GM19372 (cell line): ENCODE measurements around the gene LTBP1.
"Not testable (repeated sequence)": the region's sequence is repeated elsewhere in the genome, so short reads cannot be mapped to it uniquely, and the experiment has no call there.

Experiments
- ATAC-seq: cut with Tn5 transposase; IDR thresholded peaks from one replicate; pipeline ENCODE4 v1.9.1; 2021; ENCODE audit warnings: mild to moderate bottlenecking, low read depth, moderate library complexity; ENCODE audit not compliant: unreplicated experiment

Gene LTBP1, protein sequence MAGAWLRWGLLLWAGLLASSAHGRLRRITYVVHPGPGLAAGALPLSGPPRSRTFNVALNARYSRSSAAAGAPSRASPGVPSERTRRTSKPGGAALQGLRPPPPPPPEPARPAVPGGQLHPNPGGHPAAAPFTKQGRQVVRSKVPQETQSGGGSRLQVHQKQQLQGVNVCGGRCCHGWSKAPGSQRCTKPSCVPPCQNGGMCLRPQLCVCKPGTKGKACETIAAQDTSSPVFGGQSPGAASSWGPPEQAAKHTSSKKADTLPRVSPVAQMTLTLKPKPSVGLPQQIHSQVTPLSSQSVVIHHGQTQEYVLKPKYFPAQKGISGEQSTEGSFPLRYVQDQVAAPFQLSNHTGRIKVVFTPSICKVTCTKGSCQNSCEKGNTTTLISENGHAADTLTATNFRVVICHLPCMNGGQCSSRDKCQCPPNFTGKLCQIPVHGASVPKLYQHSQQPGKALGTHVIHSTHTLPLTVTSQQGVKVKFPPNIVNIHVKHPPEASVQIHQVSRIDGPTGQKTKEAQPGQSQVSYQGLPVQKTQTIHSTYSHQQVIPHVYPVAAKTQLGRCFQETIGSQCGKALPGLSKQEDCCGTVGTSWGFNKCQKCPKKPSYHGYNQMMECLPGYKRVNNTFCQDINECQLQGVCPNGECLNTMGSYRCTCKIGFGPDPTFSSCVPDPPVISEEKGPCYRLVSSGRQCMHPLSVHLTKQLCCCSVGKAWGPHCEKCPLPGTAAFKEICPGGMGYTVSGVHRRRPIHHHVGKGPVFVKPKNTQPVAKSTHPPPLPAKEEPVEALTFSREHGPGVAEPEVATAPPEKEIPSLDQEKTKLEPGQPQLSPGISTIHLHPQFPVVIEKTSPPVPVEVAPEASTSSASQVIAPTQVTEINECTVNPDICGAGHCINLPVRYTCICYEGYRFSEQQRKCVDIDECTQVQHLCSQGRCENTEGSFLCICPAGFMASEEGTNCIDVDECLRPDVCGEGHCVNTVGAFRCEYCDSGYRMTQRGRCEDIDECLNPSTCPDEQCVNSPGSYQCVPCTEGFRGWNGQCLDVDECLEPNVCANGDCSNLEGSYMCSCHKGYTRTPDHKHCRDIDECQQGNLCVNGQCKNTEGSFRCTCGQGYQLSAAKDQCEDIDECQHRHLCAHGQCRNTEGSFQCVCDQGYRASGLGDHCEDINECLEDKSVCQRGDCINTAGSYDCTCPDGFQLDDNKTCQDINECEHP (N-terminal part only)

DNA sequence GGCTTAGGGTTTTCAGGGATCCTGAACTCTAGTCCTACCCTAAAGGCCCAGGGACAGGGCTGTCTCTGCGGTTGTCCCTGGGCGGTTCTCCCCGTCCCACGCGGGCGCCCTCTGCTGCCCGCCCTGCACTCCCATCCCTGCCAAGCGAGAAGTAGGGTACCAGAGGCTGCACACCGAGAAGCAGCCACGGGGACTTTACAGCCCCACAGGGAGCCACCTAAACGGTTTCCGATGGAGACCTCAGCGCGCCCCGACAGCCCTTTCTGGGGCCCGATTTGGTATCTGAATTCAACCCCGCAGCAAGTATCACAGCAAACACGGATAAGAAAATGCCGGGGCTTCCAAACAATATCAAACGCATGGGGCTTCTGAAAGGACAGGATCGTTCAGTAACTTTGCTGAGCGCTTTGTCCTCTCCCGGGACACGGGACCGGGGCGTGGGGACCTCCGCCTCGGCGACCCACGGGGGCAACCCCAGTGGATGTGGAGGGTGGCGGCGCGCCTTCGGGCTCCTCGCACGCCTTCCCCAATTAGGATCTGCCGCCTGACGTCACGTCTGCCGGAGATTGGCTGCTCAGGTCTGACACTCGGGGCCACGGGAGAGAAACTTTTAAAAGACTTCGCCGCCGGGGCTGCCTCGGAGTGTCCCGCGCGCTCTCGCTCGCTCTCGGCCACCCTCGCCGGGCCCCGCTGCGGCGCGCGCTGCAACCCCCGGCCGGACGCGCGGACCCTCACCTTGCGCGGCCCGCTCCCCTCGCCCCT lies at the start of gene LTBP1:
Gene LTBP1 (plus strand): TSS at position 640 of the 762 bp plus-strand sequence. CDS start 372 bp downstream, outside the sequence.
- peak; percentile 60 for ATAC-seq

DNA sequence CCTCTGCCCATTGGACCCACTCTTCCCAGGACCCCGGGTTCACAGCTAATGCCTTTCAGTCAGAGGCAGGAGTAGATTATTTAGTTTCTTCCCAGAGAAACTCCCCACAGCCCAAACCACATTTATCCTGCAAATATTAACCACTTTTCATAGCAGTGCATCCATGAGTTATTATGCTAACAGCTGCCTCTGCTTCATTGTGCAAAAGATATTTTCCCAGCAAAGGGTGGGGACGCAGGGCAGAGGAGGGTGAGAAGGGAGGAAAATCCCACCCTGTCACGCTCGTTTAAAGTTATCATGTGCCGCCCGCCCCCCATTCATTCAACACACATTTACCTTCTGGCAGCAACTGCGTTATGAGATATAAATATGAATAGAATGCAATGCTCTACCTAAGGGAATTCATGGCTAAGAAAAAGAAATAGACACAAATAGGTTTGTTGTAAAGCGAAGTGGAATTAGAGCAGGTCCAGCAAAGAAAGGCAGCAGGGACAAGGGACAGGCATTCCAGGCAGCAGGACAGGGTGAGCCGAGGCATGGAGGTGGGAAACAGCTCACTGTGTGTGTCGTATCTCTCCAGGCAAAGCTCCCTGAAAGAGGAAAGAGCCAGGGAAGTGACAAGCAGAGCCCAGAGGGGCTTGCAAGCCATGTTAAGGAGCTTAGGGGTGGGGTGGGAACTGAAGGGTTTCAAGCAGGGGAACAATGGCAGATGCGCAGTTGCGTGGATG lies 46.3 kb upstream of the LTBP1 start:
- ATAC-seq = no peak

DNA sequence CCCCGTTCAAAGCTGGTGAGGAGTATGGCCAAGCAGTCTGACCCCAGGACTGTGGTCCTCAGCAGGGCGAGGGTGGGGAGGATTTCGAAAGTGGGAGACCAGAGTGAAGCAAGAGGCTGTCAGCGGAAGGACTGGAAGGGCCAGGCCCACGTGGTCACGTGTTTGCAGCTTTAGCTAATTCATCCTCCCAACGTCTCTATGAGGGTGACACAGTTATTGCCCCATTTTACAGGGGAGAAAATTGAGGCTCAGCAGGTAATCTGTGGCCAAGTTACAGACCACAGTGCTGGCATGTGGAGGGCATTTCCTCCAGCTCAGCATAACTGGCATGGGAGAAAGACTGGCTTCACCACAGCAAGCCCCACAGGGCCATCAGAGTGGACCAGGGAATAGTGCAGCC lies 45.4 kb upstream of the LTBP1 start:
- ATAC-seq = no peak

DNA sequence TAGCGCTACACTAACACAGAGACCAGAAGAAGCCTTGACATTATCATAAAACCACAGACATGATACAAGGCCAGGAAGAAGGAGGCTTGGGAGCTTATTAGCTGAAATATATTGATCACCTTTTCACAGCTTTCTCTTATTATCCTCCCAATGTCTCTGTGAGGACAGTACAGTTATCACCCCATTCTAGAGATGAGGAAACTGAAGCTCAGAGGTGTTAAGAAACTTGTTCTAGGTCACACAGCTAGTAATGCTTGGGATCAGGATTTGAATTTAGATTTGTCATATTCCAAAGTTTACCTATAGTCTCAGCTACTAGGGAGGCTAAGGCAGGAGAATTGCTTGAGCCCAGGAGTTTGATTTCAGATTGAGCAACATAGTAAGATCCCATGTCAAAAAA lies 44.6 kb upstream of the LTBP1 start:
- no peak for ATAC-seq

DNA sequence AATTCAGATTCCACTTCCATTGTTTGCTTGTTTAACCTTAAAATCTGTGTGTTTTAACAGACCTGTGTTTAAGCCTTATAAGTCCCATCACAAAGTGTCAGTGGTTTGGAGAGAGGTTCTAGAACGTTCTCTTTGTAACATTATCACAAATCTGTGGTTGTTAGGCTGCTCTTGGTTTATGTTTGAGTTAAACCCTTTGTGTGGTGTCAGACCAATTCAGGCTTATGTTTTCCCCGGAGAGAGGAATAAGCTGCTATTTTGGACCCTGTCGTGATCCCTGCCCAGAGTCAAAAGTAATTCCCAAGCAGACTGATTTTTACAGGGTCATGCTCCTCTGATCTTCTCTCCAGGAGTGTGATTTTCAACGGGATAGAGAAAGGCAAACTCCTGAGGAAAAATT lies 43.8 kb upstream of the LTBP1 start:
- no peak for ATAC-seq

DNA sequence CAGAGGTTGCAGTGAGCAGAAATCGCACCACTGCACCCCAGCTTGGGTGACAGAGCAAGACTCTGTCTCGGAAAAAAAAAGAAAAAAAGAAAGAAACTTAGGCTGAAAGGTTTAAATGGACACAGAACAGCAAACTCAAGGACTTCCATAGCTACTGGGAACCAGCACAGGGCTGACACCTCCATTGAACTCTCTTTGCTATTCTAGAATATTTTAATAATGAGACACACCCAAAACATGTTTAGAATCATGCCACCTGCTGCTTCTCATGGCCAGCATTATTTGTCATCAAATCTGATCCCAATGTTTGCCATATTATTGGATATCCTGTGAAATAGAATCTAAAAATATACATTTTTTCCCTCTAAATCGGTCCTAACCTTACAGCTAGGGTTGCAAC lies 42.7 kb upstream of the LTBP1 start:
- no peak for ATAC-seq

DNA sequence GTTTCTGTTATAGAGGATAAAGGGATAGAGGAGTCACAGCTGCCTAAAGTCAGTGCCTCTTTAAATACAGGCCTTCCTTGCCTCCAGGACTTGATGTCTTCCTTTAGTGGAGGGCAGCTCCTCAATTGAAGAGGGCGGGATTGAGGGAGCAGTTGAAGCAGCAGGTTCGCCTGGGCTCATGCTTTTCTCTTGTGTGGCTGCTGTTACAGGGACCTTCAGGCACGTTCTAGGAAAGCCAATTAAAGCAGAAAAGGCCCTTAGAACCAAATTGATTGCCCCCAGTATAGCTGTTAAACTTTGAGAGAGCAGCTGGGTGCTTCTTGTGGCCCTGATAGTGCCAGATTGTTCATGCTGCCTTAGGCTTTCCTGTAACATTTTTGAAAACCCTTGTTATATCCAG lies 42.0 kb upstream of the LTBP1 start:
- peak; percentile 23 for ATAC-seq

DNA sequence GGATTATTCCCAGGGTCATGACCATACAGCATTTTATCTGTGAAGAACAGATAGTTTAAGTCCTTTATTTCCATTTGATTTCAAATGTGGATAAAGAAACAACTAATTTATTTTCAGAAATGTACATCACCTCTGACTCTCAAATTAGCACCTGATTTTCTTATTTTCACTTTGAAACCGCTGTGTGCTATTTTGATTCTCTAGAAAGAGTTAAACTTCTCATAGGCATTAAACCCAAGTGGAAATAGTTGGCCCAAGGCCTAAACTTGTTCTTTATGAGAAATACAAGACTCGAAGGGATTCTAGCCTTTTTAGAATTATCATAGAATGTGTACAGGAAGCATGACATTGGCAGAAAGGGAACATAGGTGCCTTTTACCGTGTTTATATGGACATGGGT lies 41.5 kb upstream of the LTBP1 start:
- peak; percentile 47 for ATAC-seq

DNA sequence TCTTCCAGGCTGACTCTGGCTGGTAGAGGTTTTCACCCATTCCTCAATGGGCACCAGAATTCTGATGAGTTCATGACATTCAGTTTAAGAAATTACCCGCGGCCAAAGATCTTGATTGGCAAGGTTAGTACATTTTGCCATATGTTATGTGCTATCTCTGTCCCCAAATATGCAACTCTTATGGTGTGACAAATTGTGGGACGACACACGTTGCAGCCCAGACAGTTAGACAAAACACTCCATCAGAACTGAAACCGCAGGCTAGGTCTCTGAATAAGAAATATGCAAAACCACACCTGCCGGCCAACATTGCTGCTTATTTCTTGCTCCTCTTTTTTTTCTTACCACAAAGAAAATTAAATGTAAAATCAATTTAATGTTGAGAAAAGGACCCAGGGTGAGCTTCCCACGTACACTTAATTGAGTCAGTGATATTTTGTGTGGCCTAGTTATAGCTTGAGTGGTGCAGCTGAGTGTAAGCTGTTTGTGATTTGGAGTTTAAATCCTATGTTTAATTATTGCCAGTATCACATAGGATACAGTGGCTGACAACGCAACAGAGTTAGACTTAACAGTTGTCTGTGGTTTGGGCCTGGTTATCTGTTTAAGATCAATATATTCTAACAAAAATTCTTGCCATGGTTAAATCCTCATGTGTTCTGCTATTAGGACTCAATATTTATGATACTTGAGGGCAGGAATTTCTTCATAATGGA lies 35.7 kb upstream of the LTBP1 start:
- ATAC-seq = peak; percentile 91

DNA sequence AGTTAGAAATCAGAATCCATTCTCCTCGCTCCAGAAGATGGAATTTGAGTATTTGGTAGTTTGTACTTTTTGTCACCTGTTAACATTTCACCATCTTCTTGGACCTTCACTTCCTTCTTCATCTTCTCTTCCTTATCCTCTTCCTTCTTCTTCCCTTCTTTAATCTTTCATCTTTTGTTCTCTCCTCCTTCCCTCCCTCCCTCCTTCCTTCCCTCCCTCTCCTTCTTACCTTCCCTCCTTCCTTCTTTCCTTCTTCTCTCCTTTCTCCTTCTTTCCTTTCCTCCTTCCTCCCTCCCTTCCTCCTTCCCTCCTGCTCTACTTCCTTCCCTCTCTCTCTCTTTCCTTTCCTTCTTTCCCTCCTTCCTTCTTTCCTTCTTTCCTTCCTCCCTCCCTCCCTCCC lies 31.1 kb upstream of the LTBP1 start:
- no peak for ATAC-seq

DNA sequence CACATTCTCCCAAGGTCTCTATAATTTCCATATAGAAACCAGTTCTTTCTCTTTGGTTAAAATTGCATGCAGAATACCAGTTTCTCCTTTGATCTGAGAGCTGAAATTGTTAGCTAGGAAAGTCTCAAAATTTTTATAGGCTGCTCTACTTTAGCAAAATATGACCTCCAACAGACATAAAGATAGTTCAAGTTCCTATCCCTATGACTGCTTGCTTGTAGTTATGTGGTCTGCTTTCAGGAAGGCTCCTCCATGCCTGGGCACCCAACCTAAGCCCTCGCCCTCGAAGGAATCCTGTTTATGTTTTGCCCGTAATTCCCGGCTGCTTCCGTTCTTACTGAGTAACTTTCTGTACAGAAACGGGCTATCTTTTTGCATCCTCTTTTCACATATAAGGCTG lies 28.0 kb upstream of the LTBP1 start:
- ATAC-seq = no peak

DNA sequence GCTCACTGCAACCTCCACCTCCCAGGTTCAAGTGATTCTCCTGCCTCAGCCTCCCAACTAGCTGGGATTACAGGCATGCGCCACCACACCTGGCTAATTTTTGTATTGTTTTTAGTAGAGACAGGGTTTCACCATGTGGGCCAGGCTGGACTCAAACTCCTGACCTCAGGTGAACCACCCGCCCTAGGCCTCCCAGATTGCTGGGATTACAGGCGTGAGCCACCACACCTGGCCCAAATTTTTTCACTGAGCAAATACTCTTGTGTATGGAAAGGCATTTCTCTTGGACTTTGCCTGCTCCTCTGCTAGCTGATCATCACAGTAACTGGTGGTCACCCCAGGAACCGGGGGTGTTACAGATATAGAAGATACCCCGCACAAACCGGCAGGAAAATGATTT lies 26.9 kb upstream of the LTBP1 start:
- not testable (repeated sequence) for ATAC-seq

DNA sequence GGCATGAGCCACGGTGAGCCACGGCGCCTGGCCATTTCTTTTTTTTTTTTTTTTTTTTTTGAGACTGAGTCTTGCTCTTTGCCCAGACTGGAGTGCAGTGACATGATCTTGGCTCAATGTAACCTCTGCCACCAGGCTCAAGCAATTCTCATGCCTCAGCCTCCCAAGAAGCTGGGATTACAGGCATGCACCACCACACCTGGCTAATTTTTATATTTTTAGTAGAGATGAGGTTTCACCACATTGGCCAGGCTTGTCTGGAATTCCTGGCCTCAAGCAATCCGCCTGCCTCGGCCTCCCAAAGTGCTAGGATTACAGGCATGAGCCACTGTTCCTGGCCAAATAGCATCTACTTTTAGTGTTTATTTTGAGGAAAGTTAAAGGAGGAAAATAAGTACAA lies 25.3 kb upstream of the LTBP1 start:
- ATAC-seq = not testable (repeated sequence)

DNA sequence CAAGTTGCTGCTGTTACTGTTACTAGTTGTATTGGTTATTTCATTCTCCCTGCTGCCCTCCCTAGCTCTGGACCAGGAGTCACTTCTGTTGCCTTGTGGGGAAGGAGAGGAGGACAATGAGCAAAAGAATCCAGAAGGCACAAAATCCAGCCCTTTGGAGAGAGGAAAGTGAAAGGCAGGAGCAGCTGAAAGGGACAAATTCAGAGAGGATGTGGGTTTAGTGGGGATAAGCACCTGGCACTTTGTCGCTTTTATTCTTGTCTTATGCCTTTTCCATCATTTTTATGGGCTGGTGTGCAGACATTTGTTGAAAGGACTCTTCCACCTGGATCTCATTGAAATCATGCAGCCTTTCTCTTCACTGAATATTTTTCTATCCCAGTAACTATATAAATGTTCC lies 24.3 kb upstream of the LTBP1 start:
- ATAC-seq = no peak

DNA sequence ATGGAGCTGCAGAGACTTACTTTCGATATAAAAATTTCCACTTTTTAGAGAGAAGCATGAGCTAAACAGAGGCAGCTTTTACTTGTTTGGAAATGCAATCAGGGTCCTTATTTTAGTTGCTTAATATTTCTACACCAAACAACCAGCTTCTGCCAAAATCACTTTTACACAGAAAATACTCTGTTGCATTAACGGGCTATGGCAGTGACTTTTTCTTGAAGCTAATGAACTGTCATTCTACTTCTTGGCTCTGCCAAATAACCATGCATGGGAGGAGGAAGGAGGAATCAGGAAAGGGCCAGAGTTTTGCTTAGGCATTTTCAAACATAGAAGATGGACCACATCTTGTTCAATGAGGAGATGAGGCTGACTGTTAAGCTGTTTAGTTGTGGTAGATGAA lies 23.6 kb upstream of the LTBP1 start:
- no peak for ATAC-seq

DNA sequence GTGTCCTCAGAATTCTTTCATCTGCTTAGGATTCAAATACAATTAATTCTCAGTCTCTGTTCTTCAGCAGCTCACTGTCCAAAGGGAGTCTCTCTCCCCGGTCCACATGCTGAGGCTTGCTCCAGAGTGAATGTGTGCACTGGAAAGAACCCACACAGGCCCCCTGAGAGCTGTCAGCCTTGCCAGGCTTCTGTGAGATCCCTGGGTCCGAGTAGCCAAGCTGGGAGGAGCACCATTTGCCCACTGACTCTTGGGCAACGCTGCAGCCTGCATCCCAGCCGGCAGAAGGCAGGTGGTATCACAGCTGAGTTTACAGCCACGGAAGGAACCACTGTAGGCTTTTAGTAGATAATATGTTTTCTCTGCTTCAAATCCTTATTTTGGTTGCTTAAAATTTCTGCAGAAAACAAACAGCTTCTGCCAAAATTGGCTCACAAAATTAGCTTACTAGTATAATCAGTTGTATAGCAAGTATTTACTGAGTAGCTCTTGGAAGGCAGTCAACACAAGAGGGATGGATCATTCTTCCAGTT lies 21.4 kb upstream of the LTBP1 start:
- ATAC-seq = no peak

DNA sequence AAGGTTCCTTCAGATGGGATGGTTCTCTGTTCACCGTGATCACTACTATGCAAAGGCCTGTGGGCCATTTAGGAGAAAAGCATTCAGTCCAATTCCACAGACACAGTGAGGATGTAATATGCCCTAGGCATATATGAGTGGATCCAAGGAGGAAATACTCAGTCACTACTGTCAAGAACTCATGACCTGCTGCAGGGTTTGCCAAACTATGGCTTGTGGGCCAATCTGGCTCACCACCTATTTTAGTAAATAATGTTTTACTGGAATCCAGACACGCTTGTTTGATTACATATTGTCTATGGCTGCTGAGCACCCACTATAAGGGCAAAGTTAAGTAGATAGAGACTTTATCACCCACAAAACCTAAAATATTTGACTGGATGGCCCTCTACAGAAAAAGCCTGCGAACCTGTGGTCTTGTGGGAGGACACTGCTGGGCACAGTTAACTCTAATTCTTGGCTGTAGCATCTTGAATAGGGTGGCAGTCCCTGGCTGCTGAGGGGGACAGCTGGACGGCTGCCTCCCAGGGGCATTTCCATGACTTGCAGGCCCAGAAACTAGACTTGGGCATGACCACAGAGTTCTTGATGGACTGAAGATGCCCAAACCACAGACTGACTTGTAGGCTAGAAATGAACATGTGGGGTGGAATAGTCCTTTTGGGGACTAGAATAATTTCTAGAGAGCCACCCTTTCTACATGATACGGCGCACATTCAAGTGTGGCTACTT lies 20.6 kb upstream of the LTBP1 start:
- no peak for ATAC-seq

DNA sequence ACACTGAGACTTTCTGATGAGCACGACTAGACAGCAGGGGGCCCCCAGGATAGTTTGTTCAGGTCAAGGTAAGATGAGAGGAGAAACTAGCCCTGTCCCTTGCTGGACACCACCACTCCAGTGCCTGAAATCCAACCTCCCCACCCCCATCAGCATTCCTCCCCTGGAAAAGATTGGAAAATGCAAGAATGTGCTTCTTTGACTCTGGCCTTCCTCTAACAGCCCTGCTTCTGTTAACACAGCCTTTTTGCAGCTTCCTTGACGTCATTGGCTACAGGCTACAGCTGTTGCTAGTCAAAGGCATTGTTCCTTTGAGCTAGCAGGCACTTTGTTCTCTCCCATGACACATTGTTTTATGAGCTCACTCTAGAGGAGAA lies 20.1 kb upstream of the LTBP1 start:
- ATAC-seq = no peak
